ENCODE measurements around the gene FAM240A.

DNA sequence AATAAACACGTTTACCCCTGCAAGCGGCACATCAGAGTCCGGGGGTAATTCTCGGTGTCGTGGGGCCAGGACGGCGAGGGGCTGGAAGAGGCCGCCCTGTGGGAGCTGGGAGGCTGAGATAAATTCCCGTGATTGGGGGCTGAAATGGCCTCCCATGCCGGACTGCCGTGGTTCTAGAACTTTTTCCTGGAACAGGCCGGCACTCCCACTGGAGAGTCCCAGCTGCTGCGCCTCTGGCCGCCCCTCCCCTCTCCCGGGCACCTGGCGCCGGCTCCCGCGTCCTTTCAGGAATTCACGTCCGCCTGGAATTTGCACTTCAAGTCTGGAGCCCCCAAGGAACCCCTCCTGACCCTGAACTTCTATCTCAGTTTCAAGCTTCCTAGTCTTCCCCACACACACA lies 35.4 kb upstream of the FAM240A start:
- TF ChIP-seq, protein P1, sequence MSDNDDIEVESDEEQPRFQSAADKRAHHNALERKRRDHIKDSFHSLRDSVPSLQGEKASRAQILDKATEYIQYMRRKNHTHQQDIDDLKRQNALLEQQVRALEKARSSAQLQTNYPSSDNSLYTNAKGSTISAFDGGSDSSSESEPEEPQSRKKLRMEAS (IDR thresholded peaks at IDR 0.05) = no peak
- TF ChIP-seq, protein P2, sequence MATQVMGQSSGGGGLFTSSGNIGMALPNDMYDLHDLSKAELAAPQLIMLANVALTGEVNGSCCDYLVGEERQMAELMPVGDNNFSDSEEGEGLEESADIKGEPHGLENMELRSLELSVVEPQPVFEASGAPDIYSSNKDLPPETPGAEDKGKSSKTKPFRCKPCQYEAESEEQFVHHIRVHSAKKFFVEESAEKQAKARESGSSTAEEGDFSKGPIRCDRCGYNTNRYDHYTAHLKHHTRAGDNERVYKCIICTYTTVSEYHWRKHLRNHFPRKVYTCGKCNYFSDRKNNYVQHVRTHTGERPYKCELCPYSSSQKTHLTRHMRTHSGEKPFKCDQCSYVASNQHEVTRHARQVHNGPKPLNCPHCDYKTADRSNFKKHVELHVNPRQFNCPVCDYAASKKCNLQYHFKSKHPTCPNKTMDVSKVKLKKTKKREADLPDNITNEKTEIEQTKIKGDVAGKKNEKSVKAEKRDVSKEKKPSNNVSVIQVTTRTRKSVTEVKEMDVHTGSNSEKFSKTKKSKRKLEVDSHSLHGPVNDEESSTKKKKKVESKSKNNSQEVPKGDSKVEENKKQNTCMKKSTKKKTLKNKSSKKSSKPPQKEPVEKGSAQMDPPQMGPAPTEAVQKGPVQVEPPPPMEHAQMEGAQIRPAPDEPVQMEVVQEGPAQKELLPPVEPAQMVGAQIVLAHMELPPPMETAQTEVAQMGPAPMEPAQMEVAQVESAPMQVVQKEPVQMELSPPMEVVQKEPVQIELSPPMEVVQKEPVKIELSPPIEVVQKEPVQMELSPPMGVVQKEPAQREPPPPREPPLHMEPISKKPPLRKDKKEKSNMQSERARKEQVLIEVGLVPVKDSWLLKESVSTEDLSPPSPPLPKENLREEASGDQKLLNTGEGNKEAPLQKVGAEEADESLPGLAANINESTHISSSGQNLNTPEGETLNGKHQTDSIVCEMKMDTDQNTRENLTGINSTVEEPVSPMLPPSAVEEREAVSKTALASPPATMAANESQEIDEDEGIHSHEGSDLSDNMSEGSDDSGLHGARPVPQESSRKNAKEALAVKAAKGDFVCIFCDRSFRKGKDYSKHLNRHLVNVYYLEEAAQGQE (IDR thresholded peaks at IDR 0.05; ENCODE audit: low read depth) = no peak
